HEK293 (cell line): ENCODE data around the gene CEP104.

Experiments
- CTCF ChIA-PET: fragments of 350-600 bp; formaldehyde crosslinking; extraction: SDS; loops from one replicate; lab custom pipeline; 2021; ENCODE audit warnings: antibody characterized with exemption; lab: Yijun Ruan, JAX
- POLR2A ChIA-PET: fragments of 300-600 bp; formaldehyde crosslinking; extraction: SDS; loops from one replicate; lab custom pipeline; 2020; ENCODE audit warnings: antibody characterized with exemption, inconsistent platforms; lab: Yijun Ruan, JAX
- H3K27ac ChIP-seq: fragments of 200-500 bp; sonication (Bioruptor generic); 2 replicates; pipeline ENCODE4 v1.5.1; 2014; ENCODE audit warnings: low read depth, low read length, control low read depth, inconsistent platforms; ENCODE audit errors: extremely low read depth
- H3K36me3 ChIP-seq, 2 experiments: fragments of 200-500 bp in 1 of 2; sonication (Bioruptor generic) in 1 of 2; 1 replicate in 1 of 2; 2 replicates in 1 of 2; pipeline ENCODE4 v1.5.1; 2014 to 2017; ENCODE audit warnings: inconsistent platforms in 2 of 2, low read length in 2 of 2; ENCODE audit not compliant: control insufficient read depth in 2 of 2, insufficient read depth in 1 of 2
- H3K4me1 ChIP-seq: fragments of 200-500 bp; sonication (Bioruptor generic); 2 replicates; pipeline ENCODE4 v1.5.1; 2014; ENCODE audit warnings: mild to moderate bottlenecking, low read length, inconsistent platforms; ENCODE audit not compliant: control insufficient read depth, insufficient read depth
- H3K4me3 ChIP-seq: 2 replicates; pipeline ENCODE4 v1.5.1; 2011; ENCODE audit warnings: low read depth, mild to moderate bottlenecking, control low read depth, low read length, moderate library complexity
- H3K9me3 ChIP-seq: fragments of 200-500 bp; sonication (Bioruptor generic); 2 replicates; pipeline ENCODE4 v1.5.1; 2014; ENCODE audit warnings: low read depth, low read length, inconsistent platforms; ENCODE audit not compliant: control insufficient read depth, insufficient read depth
- BCL11A ChIP-seq: fragments of 450-650 bp; formaldehyde crosslinking; IDR thresholded peaks from 2 replicates; pipeline ENCODE4 v1.5.1; 2016; ENCODE audit warnings: low read depth, missing biosample characterization, missing genetic modification characterization
- GLI2 ChIP-seq: fragments of 450-650 bp; formaldehyde crosslinking; IDR thresholded peaks from 2 replicates; pipeline ENCODE4; 2017; ENCODE audit warnings: missing biosample characterization, missing genetic modification characterization, low read depth, borderline replicate concordance
- GLIS1 ChIP-seq: fragments of 450-650 bp; formaldehyde crosslinking; IDR thresholded peaks from 2 replicates; pipeline ENCODE4 v1.5.1; 2016; ENCODE audit warnings: missing biosample characterization, missing genetic modification characterization
- HOXD13 ChIP-seq: sonication (generic); formaldehyde crosslinking; IDR thresholded peaks from 2 replicates; pipeline ENCODE4 v1.8.0; 2022; ENCODE audit warnings: missing genetic modification reagents, borderline replicate concordance
- PRDM1 ChIP-seq: fragments of 450-650 bp; formaldehyde crosslinking; IDR thresholded peaks from 2 replicates; pipeline ENCODE4; 2016; ENCODE audit warnings: missing biosample characterization, missing genetic modification characterization
- ZBTB8A ChIP-seq: fragments of 450-650 bp; formaldehyde crosslinking; IDR thresholded peaks from 2 replicates; pipeline ENCODE4 v1.5.1; 2016; ENCODE audit warnings: missing biosample characterization, missing genetic modification characterization
- ZFP3 ChIP-seq: fragments of 450-650 bp; formaldehyde crosslinking; IDR thresholded peaks from 2 replicates; pipeline ENCODE4 v1.5.1; 2016; ENCODE audit warnings: low read depth, missing biosample characterization, missing genetic modification characterization
- ZIC2 ChIP-seq: fragments of 450-650 bp; formaldehyde crosslinking; IDR thresholded peaks from 2 replicates; pipeline ENCODE4 v1.5.1; 2016; ENCODE audit warnings: missing biosample characterization, missing genetic modification characterization
- ZNF112 ChIP-seq: fragments of 450-650 bp; formaldehyde crosslinking; IDR thresholded peaks from 2 replicates; pipeline ENCODE4 v1.5.0; 2017; ENCODE audit warnings: missing biosample characterization, missing genetic modification characterization
- ZNF146 ChIP-seq: fragments of 450-650 bp; formaldehyde crosslinking; IDR thresholded peaks from 2 replicates; pipeline ENCODE4 v1.5.1; 2016; ENCODE audit warnings: missing biosample characterization, missing genetic modification characterization
- ZNF157 ChIP-seq: fragments of 450-650 bp; formaldehyde crosslinking; IDR thresholded peaks from 2 replicates; pipeline ENCODE4 v1.5.1; 2016; ENCODE audit warnings: missing biosample characterization, missing genetic modification characterization
- ZNF2 ChIP-seq: fragments of 450-650 bp; formaldehyde crosslinking; IDR thresholded peaks from 2 replicates; pipeline ENCODE4 v1.5.1; 2016; ENCODE audit warnings: missing biosample characterization, missing genetic modification characterization
- ZNF202 ChIP-seq: fragments of 450-650 bp; formaldehyde crosslinking; IDR thresholded peaks from 2 replicates; pipeline ENCODE4 v1.5.1; 2016; ENCODE audit warnings: missing biosample characterization, missing genetic modification characterization, borderline replicate concordance
- ZNF248 ChIP-seq: fragments of 450-650 bp; formaldehyde crosslinking; IDR thresholded peaks from 2 replicates; pipeline ENCODE4 v1.5.1; 2017; ENCODE audit warnings: missing biosample characterization, missing genetic modification characterization
- ZNF404 ChIP-seq: fragments of 450-650 bp; formaldehyde crosslinking; IDR thresholded peaks from 2 replicates; pipeline ENCODE4 v1.5.1; 2017; ENCODE audit warnings: missing biosample characterization, missing genetic modification characterization
- ZNF426 ChIP-seq: fragments of 450-650 bp; formaldehyde crosslinking; IDR thresholded peaks from 2 replicates; pipeline ENCODE4 v1.5.1; 2017; ENCODE audit warnings: missing biosample characterization, missing genetic modification characterization, mild to moderate bottlenecking, inconsistent platforms, moderate library complexity
- ZNF48 ChIP-seq: fragments of 450-650 bp; formaldehyde crosslinking; IDR thresholded peaks from 2 replicates; pipeline ENCODE4 v1.5.1; 2016; ENCODE audit warnings: missing biosample characterization, missing genetic modification characterization
- ZNF558 ChIP-seq: fragments of 450-650 bp; formaldehyde crosslinking; IDR thresholded peaks from 2 replicates; pipeline ENCODE4 v1.5.1; 2016; ENCODE audit warnings: missing biosample characterization, missing genetic modification characterization
- ZNF660 ChIP-seq: fragments of 450-650 bp; IDR thresholded peaks from 2 replicates; pipeline ENCODE4 v1.5.1; 2018; ENCODE audit warnings: missing biosample characterization, mild to moderate bottlenecking, missing genetic modification characterization
- ZNF707 ChIP-seq: fragments of 450-650 bp; formaldehyde crosslinking; IDR thresholded peaks from 2 replicates; pipeline ENCODE4 v1.5.1; 2016; ENCODE audit warnings: missing biosample characterization, missing genetic modification characterization
- ZNF792 ChIP-seq: fragments of 450-650 bp; formaldehyde crosslinking; IDR thresholded peaks from 2 replicates; pipeline ENCODE4 v1.5.1; 2016; ENCODE audit warnings: missing biosample characterization, missing genetic modification characterization
- ZNF830 ChIP-seq: fragments of 450-650 bp; IDR thresholded peaks from 2 replicates; pipeline ENCODE4 v1.5.0; 2018; ENCODE audit warnings: missing biosample characterization, missing genetic modification characterization, low read depth, mild to moderate bottlenecking, moderate library complexity
- ZNF843 ChIP-seq: fragments of 450-650 bp; formaldehyde crosslinking; IDR thresholded peaks from 2 replicates; pipeline ENCODE4 v1.5.1; 2016; ENCODE audit warnings: missing biosample characterization, missing genetic modification characterization
- ZSCAN16 ChIP-seq: fragments of 450-650 bp; formaldehyde crosslinking; IDR thresholded peaks from 2 replicates; pipeline ENCODE4 v1.5.1; 2016; ENCODE audit warnings: missing biosample characterization, missing genetic modification characterization
- ZXDB ChIP-seq: fragments of 450-650 bp; formaldehyde crosslinking; IDR thresholded peaks from 2 replicates; pipeline ENCODE4 v1.5.1; 2016; ENCODE audit warnings: missing biosample characterization, missing genetic modification characterization
- TF ChIP-seq, protein P1 (sequence below): fragments of 450-650 bp; formaldehyde crosslinking; IDR thresholded peaks from 2 replicates; pipeline ENCODE4 v1.5.1; 2016; ENCODE audit warnings: missing biosample characterization, missing genetic modification characterization
- TF ChIP-seq, protein P2 (sequence below): fragments of 450-650 bp; formaldehyde crosslinking; IDR thresholded peaks from 2 replicates; pipeline ENCODE4 v1.5.1; 2016; ENCODE audit warnings: missing biosample characterization, missing genetic modification characterization
- TF ChIP-seq, protein P3 (sequence below): fragments of 450-650 bp; formaldehyde crosslinking; IDR thresholded peaks from 2 replicates; pipeline ENCODE4 v1.5.1; 2016; ENCODE audit warnings: missing biosample characterization, missing genetic modification characterization
- TF ChIP-seq, protein P4 (sequence below): fragments of 450-650 bp; formaldehyde crosslinking; IDR thresholded peaks from 2 replicates; pipeline ENCODE4 v1.5.1; 2016; ENCODE audit warnings: missing biosample characterization, missing genetic modification characterization

The CEP104 gene

DNA sequence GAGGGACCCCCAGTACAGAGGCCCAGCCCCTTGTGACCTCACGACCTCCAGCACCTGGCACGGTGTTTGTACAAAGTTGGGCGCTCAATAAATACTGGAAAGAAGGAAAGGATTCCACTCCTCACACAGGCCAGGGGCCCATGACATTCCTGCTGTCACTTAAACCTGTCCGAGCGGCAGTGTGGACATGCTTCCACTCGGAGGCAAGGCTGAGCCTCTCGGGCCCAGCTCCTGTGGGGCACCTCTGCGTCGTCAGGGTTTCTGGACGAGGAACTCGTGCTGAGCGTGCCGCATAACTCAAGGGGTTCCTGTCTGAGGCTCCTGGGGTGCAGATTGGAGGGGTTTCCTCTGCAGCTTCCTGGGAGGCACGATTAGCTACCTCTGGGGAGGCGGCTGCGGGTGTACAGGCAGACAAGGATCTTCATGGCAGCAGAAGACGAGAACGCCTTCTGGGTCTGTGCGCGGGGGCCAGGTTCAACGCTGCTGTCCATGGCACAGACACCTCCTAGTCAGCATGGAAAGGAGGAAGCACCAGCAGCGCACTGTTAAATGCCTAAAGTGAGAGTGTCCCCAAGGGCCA, 88.1 kb downstream of the CEP104 start:
- TF ChIP-seq, protein P1, sequence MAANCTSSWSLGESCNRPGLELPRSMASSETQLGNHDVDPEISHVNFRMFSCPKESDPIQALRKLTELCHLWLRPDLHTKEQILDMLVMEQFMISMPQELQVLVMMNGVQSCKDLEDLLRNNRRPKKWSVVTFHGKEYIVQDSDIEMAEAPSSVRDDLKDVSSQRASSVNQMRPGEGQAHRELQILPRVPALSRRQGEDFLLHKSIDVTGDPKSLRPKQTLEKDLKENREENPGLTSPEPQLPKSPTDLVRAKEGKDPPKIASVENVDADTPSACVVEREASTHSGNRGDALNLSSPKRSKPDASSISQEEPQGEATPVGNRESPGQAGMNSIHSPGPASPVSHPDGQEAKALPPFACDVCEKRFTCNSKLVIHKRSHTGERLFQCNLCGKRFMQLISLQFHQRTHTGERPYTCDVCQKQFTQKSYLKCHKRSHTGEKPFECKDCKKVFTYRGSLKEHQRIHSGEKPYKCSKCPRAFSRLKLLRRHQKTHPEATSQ (tag by site-specific recombination), result no peak
- TF ChIP-seq, protein P2, sequence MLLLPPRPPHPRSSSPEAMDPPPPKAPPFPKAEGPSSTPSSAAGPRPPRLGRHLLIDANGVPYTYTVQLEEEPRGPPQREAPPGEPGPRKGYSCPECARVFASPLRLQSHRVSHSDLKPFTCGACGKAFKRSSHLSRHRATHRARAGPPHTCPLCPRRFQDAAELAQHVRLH, result no peak
- TF ChIP-seq ZNF202 (tag by site-specific recombination) (no peak), ZNF146 (tag by site-specific recombination) (no peak), ZBTB8A (tag by site-specific recombination) (no peak), ZNF426 (tag by site-specific recombination) (no peak), ZNF792 (tag by site-specific recombination) (no peak), ZIC2 (tag by site-specific recombination) (no peak), ZXDB (tag by site-specific recombination) (no peak), PRDM1 (tag by site-specific recombination) (no peak), ZNF707 (no peak), ZSCAN16 (tag by site-specific recombination) (no peak)
- TF ChIP-seq, protein P3, sequence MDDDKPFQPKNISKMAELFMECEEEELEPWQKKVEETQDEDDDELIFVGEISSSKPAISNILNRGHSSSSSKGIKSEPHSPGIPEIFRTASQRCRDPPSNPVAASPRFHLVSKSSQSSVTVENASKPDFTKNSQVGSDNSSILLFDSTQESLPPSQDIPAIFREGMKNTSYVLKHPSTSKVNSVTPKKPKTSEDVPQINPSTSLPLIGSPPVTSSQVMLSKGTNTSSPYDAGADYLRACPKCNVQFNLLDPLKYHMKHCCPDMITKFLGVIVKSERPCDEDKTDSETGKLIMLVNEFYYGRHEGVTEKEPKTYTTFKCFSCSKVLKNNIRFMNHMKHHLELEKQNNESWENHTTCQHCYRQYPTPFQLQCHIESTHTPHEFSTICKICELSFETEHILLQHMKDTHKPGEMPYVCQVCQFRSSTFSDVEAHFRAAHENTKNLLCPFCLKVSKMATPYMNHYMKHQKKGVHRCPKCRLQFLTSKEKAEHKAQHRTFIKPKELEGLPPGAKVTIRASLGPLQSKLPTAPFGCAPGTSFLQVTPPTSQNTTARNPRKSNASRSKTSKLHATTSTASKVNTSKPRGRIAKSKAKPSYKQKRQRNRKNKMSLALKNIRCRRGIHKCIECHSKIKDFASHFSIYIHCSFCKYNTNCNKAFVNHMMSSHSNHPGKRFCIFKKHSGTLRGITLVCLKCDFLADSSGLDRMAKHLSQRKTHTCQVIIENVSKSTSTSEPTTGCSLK (tag by site-specific recombination), result no peak
- Histone ChIP-seq H3K4me1 (no peaks in the 10 kb centered on the region), H3K4me3 (no peak overlapping the region), H3K9me3 (no peaks in the 10 kb centered on the region), H3K36me3 (no peaks in the 10 kb centered on the region), H3K27ac (no peak overlapping the region)
- ChIA-PET POLR2A (no interaction called here), CTCF (interaction anchor here (0.7 kb wide), 1 partner anchor 36 kb away, joined by 3 read pairs; no protein-coding TSS in a partner anchor)

DNA sequence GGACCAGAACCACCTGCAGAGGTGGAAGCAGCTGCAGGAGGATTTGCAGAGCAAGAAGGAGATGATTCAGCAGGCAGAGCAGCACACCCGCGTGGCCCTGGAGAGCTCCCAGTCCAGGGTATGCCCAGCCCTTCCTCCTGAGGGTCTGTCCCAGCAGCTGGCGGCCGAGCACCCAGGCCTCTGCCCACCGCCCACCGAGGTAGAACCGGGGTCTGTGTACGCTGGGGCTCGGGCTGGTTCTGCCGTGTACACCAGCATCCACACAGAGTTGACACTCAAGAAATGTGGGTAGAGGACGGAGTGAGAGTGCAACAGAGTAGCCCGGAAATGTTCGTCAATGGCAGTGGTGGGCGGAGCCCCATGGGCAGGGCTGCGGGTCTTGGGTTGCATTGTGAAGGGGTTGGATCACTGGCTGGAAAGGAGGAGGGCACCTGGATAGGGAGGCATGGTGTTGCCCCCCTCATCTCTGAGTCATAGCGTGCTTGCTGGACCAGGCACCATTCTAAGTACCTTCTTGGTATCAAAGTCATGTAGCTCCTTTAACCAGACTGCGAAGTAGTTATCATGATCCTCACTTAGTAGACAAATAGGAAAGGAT, 89.6 kb downstream of the CEP104 start:
- no peak for TF ChIP-seq ZNF558 (tag by site-specific recombination)
- TF ChIP-seq ZNF660 (tag by site-specific recombination), result no peak
- TF ChIP-seq HOXD13 (CRISPR knock-in tag), result no peak
- TF ChIP-seq, protein P4, sequence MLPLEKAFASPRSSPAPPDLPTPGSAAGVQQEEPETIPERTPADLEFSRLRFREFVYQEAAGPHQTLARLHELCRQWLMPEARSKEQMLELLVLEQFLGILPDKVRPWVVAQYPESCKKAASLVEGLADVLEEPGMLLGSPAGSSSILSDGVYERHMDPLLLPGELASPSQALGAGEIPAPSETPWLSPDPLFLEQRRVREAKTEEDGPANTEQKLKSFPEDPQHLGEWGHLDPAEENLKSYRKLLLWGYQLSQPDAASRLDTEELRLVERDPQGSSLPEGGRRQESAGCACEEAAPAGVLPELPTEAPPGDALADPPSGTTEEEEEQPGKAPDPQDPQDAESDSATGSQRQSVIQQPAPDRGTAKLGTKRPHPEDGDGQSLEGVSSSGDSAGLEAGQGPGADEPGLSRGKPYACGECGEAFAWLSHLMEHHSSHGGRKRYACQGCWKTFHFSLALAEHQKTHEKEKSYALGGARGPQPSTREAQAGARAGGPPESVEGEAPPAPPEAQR (tag by site-specific recombination), result no peak
- TF ChIP-seq ZNF2 (tag by site-specific recombination), result no peak
- TF ChIP-seq GLI2, result no peak
- no peak for TF ChIP-seq ZNF404 (tag by site-specific recombination)
- no peak for TF ChIP-seq ZNF830
- no peak for TF ChIP-seq ZFP3 (tag by site-specific recombination)
- TF ChIP-seq ZNF112 (tag by site-specific recombination), result no peak
- no peak for TF ChIP-seq ZNF248
- TF ChIP-seq GLIS1, result no peak
- TF ChIP-seq ZNF48 (tag by site-specific recombination), result no peak
- TF ChIP-seq ZXDB (tag by site-specific recombination), result no peak
- TF ChIP-seq ZNF157 (tag by site-specific recombination), result no peak
- no peak for TF ChIP-seq BCL11A (tag by site-specific recombination)
- TF ChIP-seq ZNF843 (tag by site-specific recombination), result no peak
- ChIA-PET POLR2A (interaction anchor here (0.5 kb wide), 1 partner anchor 14 kb away, joined by 3 read pairs; no protein-coding TSS in a partner anchor), CTCF (no interaction called here)
- no peaks in the 10 kb centered on the region for H3K9me3 ChIP-seq
- H3K27ac ChIP-seq, result no peak overlapping the region
- H3K36me3 ChIP-seq, result no peaks in the 10 kb centered on the region
- H3K4me1 ChIP-seq, result no peaks in the 10 kb centered on the region
- H3K4me3 ChIP-seq, result no peak overlapping the region
